Measurements from ENCODE around the gene TMPRSS11F. TPM values are rescaled to one million over a fixed set of nuclear protein-coding genes. Genes with fewer than 3 reads are reported as not detected.

Gene TMPRSS11F
- total and polyA plus RNA-seq, 2 of the 4 experiments (the other 2 are of a cell fraction) = not detected

- H2AK5ac ChIP-seq (ENCODE audit: low read depth, low read length) = no peak overlapping the region
- DNase-seq (no peak), ATAC-seq (ENCODE audit: low read depth) (no peak)
- H3K4me3 ChIP-seq (ENCODE audit: insufficient read depth, low read depth, low read length) = no peak overlapping the region
- H4K5ac ChIP-seq (ENCODE audit: low read depth, low read length) = no peak overlapping the region
- no peak overlapping the region for H2BK20ac ChIP-seq (ENCODE audit: low read depth, low read length)
- CTCF ChIA-PET = interaction anchor here (1.8 kb wide), 1 partner anchor 12 kb away, joined by 8 read pairs; no protein-coding TSS in a partner anchor
- H4K8ac ChIP-seq (ENCODE audit: low read depth in 2 of 2, low read length in 2 of 2) = no peak overlapping the region
- no peak overlapping the region for H3K4me2 ChIP-seq (ENCODE audit: low read depth, low read length)
- no peak overlapping the region for H3K56ac ChIP-seq (ENCODE audit: extremely low read depth, insufficient read depth, low read length)
- TF ChIP-seq MXI1 (IDR thresholded peaks at IDR 0.05; ENCODE audit: borderline replicate concordance, low read depth, low read length) (no peak), USF2 (IDR thresholded peaks at IDR 0.05; ENCODE audit: low read depth, low read length) (no peak), BHLHE40 (IDR thresholded peaks at IDR 0.05; ENCODE audit: low read depth, low read length) (no peak), CHD1 (IDR thresholded peaks at IDR 0.05; ENCODE audit: low read depth, low read length) (no peak)
- POLR2A ChIA-PET (ENCODE audit: unreplicated experiment) = no interaction called here
- in situ Hi-C loops (cut with MboI; ENCODE audit: low sequenced_read_pairs) (no loop called here), dilution Hi-C loops (cut with HindIII; ENCODE audit: low sequenced_read_pairs, unreplicated experiment) (no loop called here), intact Hi-C loops (cut with micrococcal nuclease) (no loop called here)
- no peak overlapping the region for H3K18ac ChIP-seq (ENCODE audit: low read depth, low read length)
- no peak overlapping the region for H3K14ac ChIP-seq (replicated peaks; ENCODE audit: low read depth, low read length)
- H3K4me1 ChIP-seq (ENCODE audit: control insufficient read depth, insufficient read depth, low read length) = no peaks in the 10 kb centered on the region
- H4K91ac ChIP-seq (ENCODE audit: insufficient read depth, low read depth, low read length) = no peak overlapping the region
- H2AK9ac ChIP-seq (replicated peaks; ENCODE audit: low read depth, low read length, poor library complexity) = no peak overlapping the region
- H3K79me1 ChIP-seq (ENCODE audit: low read depth in 1 of 2, low read length in 2 of 2) = no peaks in the 10 kb centered on the region
- WGBS, 2 experiments (ENCODE audit: extremely low coverage in 2 of 2, insufficient read length in 1 of 2) = no CpG with 5 or more reads among the region's 1 CpG
- no peaks in the 10 kb centered on the region for H4K20me1 ChIP-seq (ENCODE audit: insufficient read depth, low read length)
- no peak overlapping the region for H2AFZ ChIP-seq (replicated peaks; ENCODE audit: low read length, poor library complexity)
- H2BK5ac ChIP-seq (ENCODE audit: low read depth, low read length, poor library complexity, severe bottlenecking) = no peak overlapping the region
- no peak overlapping the region for H3K9ac ChIP-seq (ENCODE audit: low read depth, low read length)
- H3K36me3 ChIP-seq (ENCODE audit: control insufficient read depth, insufficient read depth, low read length) = no peaks in the 10 kb centered on the region
- H3K27ac ChIP-seq (ENCODE audit: insufficient read depth, low read length) = no peak overlapping the region
- H3K23ac ChIP-seq (ENCODE audit: low read depth, low read length) = no peak overlapping the region
- H2BK120ac ChIP-seq (ENCODE audit: low read depth, low read length) = no peak overlapping the region
- no peak overlapping the region for H3K4ac ChIP-seq (ENCODE audit: low read depth, low read length)
- no peaks in the 10 kb centered on the region for H3K9me1 ChIP-seq (ENCODE audit: insufficient read depth, low read length)
- H3K9me3 ChIP-seq (ENCODE audit: control insufficient read depth, insufficient read depth, low read length) = no peaks in the 10 kb centered on the region
- no peaks in the 10 kb centered on the region for H3K27me3 ChIP-seq (ENCODE audit: control insufficient read depth, insufficient read depth, low read length)
- no peak overlapping the region for H2BK15ac ChIP-seq (ENCODE audit: low read depth, low read length)
- BruUV-seq (replicated peaks) = no TSS peak
Measured at GRCh38 chr4:68163754-68164153, 34.1 kb upstream of the TMPRSS11F start.

Measured in IMR-90 (cell line).